ENCODE measurements around the gene PUS1. TPM values are rescaled to one million over a fixed set of nuclear protein-coding genes. Genes with fewer than 3 reads are reported as not detected.

The PUS1 gene
- total RNA-seq, 1 donor from 2014 or later: 19.9 TPM

DNA sequence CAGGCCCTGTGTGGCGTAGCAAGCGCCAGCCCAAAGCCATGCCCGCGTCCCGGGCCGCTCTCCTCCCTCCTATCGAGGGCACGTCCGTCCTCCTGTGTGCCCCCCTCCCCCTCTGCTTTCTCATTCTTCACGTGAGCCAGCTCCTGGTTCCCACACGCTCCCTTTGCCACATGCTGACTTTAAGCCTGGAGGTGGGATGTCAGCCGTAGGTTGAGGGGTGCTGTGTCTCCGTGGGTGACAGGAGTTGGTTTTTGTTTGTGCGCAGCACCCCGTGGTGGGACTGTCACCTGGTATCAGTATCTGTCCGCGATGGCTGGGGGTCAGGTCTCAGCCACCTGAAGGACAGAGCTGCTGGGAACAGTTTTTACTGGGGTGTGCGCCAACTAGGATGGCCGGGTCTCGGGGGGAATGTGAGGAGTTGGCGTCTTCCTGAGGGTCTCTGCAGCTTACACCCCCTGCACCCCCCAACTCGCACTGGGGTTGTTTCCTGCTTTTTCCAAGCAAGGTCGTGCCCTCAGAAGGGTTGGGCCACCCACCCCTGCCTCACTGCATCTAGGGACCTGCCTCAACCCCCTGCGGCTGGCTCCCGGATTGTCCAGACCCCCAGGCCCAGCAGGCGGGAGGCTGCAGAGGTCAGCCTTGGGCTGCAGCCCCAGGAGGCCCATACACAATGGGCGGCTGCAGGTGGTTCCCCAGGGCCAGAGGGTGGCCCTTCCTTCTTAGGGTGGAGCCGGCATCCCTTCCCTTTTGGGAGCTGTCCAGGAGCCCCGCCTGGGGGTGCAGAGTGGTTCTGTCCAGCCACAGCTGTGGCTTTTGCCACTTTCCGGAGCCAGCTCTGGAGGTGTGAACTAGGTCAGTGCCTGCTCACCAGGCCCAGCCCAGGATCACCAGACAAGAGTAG, 27.4 kb upstream of the PUS1 start:
- no peak overlapping the region for H3K27ac ChIP-seq
- DNase-seq (peak; percentile 70), ATAC-seq (peak; percentile 45)
- intact Hi-C loops (cut with DNase I): no loop called here
- H3K4me1 ChIP-seq: peaks cover 32% of the 10 kb centered on the region
- no peak overlapping the region for H3K4me3 ChIP-seq
- TF ChIP-seq, protein P1, sequence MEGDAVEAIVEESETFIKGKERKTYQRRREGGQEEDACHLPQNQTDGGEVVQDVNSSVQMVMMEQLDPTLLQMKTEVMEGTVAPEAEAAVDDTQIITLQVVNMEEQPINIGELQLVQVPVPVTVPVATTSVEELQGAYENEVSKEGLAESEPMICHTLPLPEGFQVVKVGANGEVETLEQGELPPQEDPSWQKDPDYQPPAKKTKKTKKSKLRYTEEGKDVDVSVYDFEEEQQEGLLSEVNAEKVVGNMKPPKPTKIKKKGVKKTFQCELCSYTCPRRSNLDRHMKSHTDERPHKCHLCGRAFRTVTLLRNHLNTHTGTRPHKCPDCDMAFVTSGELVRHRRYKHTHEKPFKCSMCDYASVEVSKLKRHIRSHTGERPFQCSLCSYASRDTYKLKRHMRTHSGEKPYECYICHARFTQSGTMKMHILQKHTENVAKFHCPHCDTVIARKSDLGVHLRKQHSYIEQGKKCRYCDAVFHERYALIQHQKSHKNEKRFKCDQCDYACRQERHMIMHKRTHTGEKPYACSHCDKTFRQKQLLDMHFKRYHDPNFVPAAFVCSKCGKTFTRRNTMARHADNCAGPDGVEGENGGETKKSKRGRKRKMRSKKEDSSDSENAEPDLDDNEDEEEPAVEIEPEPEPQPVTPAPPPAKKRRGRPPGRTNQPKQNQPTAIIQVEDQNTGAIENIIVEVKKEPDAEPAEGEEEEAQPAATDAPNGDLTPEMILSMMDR (IDR thresholded peaks at IDR 0.05): no peak
- H3K36me3 ChIP-seq: no peaks in the 10 kb centered on the region
- H3K27me3 ChIP-seq: no peaks in the 10 kb centered on the region
- H3K9me3 ChIP-seq: no peaks in the 10 kb centered on the region

GRCh38 chr12:131902332-131903241, 26.5 kb upstream of the PUS1 start:
- H3K27ac ChIP-seq: no peak overlapping the region
- DNase-seq (no peak), ATAC-seq (peak; percentile 37)
- no peaks in the 10 kb centered on the region for H3K36me3 ChIP-seq
- no peak overlapping the region for H3K4me3 ChIP-seq
- H3K27me3 ChIP-seq: no peaks in the 10 kb centered on the region
- intact Hi-C loops (cut with DNase I): no loop called here
- TF ChIP-seq, protein P1 (IDR thresholded peaks at IDR 0.05): no peak
- no peaks in the 10 kb centered on the region for H3K9me3 ChIP-seq
- H3K4me1 ChIP-seq: peaks cover 23% of the 10 kb centered on the region

- Histone ChIP-seq H3K36me3 (no peaks in the 10 kb centered on the region), H3K4me1 (peaks cover 23% of the 10 kb centered on the region), H3K27ac (no peak overlapping the region), H3K9me3 (no peaks in the 10 kb centered on the region), H3K4me3 (no peak overlapping the region), H3K27me3 (no peaks in the 10 kb centered on the region)
- TF ChIP-seq, protein P1 (IDR thresholded peaks at IDR 0.05): no peak
- DNase-seq (no peak), ATAC-seq (no peak)
- intact Hi-C loops (cut with DNase I): no loop called here
These were observed 25.5 kb upstream of the PUS1 start for GRCh38 chr12:131903270-131904255.

DNA sequence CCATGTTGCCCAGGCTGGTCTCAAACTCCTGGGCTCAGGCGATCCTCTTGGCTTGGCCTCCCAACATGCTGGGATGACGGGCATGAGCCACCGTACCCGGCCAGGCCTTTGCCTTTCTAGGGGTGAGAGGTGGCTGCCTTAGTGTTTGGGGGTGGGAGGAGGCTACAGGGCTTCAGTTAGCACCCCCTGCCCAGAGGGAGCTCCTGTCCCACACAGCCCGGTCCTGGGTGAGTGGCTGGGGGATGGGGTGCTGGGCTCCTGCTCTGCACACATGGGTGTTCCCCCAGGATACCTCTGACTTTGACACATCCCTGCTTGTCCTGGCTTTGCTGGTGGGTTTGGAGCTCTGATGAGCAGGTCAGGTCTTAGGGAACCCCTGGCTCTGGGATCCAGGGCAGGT, 24.7 kb upstream of the PUS1 start:
- intact Hi-C loops (cut with DNase I): no loop called here
- TF ChIP-seq, protein P1 (IDR thresholded peaks at IDR 0.05): no peak
- no peak for ATAC-seq
- Histone ChIP-seq H3K9me3 (no peaks in the 10 kb centered on the region), H3K4me3 (no peak overlapping the region), H3K4me1 (peaks cover 23% of the 10 kb centered on the region), H3K36me3 (peaks cover 8% of the 10 kb centered on the region), H3K27me3 (no peaks in the 10 kb centered on the region), H3K27ac (no peak overlapping the region)
- DNase-seq: no peak

- H3K4me3 ChIP-seq: no peak overlapping the region
- H3K9me3 ChIP-seq: no peaks in the 10 kb centered on the region
- ATAC-seq: no peak
- H3K27me3 ChIP-seq: no peaks in the 10 kb centered on the region
- intact Hi-C loops (cut with DNase I): no loop called here
- TF ChIP-seq, protein P1 (IDR thresholded peaks at IDR 0.05): no peak
- DNase-seq: no peak
- peaks cover 16% of the 10 kb centered on the region for H3K36me3 ChIP-seq
- no peak overlapping the region for H3K27ac ChIP-seq
- peaks cover 23% of the 10 kb centered on the region for H3K4me1 ChIP-seq
These were observed 23.9 kb upstream of the PUS1 start for GRCh38 chr12:131905081-131905629.
